Ectodermal cell (in vitro differentiated cells): Measurements from ENCODE around the gene CATSPER4.
"Not testable (repeated sequence)": the region's sequence is repeated elsewhere in the genome, so short reads cannot be mapped to it uniquely, and the experiment has no call there.

ENCODE experiments used
- H3K27ac ChIP-seq: 2 replicates; pipeline ENCODE4 v1.7.0; 2013; ENCODE audit warnings: mild to moderate bottlenecking, low read depth, low read length; ENCODE audit not compliant: insufficient read depth, poor library complexity, severe bottlenecking
- H3K27me3 ChIP-seq: 2 replicates; pipeline ENCODE4 v1.7.0; 2013; ENCODE audit warnings: mild to moderate bottlenecking, low read length; ENCODE audit not compliant: insufficient read depth, control insufficient read depth, poor library complexity, severe bottlenecking
- H3K36me3 ChIP-seq: one replicate; pipeline ENCODE4 v1.7.0; 2013; ENCODE audit warnings: low read length; ENCODE audit not compliant: control insufficient read depth, insufficient read depth
- H3K4me1 ChIP-seq: one replicate; pipeline ENCODE4 v1.7.0; 2013; ENCODE audit warnings: low read length; ENCODE audit not compliant: control insufficient read depth, insufficient read depth
- H3K4me3 ChIP-seq: 2 replicates; pipeline ENCODE4 v1.7.0; 2013; ENCODE audit warnings: low read depth, low read length, control low read depth; ENCODE audit not compliant: insufficient read depth
- H3K9me3 ChIP-seq: 2 replicates; pipeline ENCODE4 v1.7.0; 2013; ENCODE audit warnings: mild to moderate bottlenecking, low read length, moderate library complexity; ENCODE audit not compliant: control insufficient read depth
- WGBS, 2 experiments: methylation state at CpG; one replicate each; pipeline ENCODE4 v1.1.7; 2013; ENCODE audit warnings: missing lambda C conversion rate in 2 of 2; 5-methylcytosine and 5-hydroxymethylcytosine counted together

Gene CATSPER4

GRCh38 chr1:26218906-26219494, 28.6 kb downstream of the CATSPER4 start:
- Histone ChIP-seq H3K27ac (no peak overlapping the region), H3K4me3 (no peak overlapping the region), H3K36me3 (no peaks in the 10 kb centered on the region), H3K4me1 (no peaks in the 10 kb centered on the region), H3K27me3 (peaks cover 14% of the 10 kb centered on the region), H3K9me3 (no peaks in the 10 kb centered on the region)
- 89 to 92% methylated on average over 11 of the region's 11 CpGs for WGBS, 2 experiments

DNA sequence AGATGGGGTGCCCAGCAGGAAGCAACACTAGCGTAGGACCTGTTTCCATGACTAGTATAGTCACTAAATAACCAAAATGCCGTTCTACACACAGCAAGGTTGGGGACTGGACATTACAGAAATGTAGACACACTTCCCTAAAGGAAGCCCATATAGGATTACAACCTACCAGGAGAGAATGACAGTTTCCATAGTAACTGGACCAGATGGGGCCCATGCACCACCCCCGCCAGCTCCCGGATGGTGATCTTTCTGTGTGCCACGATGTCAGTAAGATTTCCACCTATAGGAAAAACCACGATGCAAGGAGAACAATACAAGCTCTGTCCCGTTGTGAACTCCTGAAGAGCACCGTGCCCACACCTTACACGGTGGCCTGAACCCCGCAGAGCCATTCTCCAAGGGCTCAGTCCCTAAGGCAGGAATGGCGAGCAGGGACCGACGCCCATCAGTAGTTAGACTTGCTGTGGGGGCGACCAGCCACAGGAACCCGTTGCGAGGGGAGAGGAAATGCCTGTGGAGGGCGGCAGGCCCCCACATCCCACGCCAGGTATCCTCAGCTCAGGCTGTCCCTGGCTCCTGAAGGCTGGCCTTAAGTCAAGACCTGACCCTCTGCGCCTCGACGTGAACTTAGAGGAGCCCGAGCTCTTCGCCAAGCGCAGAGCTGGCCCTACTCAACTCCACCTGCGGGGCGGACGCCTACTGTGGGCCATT, 30.0 kb downstream of the CATSPER4 start:
- 76 to 82% methylated on average over 27 of the region's 27 CpGs for WGBS, 2 experiments
- no peaks in the 10 kb centered on the region for H3K36me3 ChIP-seq
- H3K4me3 ChIP-seq: no peak overlapping the region
- no peak overlapping the region for H3K27ac ChIP-seq
- no peaks in the 10 kb centered on the region for H3K9me3 ChIP-seq
- peaks cover 27% of the 10 kb centered on the region for H3K27me3 ChIP-seq
- no peaks in the 10 kb centered on the region for H3K4me1 ChIP-seq

- no peaks in the 10 kb centered on the region for H3K4me1 ChIP-seq
- no peak overlapping the region for H3K4me3 ChIP-seq
- peaks cover 35% of the 10 kb centered on the region for H3K27me3 ChIP-seq
- no peaks in the 10 kb centered on the region for H3K9me3 ChIP-seq
- no peak overlapping the region for H3K27ac ChIP-seq
- H3K36me3 ChIP-seq: no peaks in the 10 kb centered on the region
- 88 to 92% methylated on average over 2 of the region's 2 CpGs for WGBS, 2 experiments
Observed at GRCh38 chr1:26221094-26221493, 30.7 kb downstream of the CATSPER4 start.

DNA sequence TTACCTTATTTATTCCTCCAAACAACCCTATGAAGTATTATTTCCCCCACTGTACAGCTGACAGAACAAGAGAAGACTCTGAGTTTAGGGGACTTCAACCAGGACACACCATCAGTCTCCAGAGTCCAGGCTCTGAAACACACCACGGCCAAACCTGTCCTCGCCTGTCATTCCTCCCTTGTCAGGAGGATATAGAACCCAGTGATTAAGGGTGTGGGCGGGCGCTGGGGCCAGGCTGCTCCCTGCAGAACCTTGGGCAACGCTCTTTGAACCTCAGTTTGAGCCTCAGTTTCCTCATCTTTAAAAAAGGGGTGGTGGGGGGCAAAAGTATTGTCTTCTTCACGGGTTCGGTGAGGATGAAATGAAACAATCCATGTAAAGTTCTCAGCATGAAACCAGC, 34.2 kb downstream of the CATSPER4 start:
- peaks cover 50% of the 10 kb centered on the region for H3K27me3 ChIP-seq
- no peaks in the 10 kb centered on the region for H3K9me3 ChIP-seq
- no peaks in the 10 kb centered on the region for H3K36me3 ChIP-seq
- no peaks in the 10 kb centered on the region for H3K4me1 ChIP-seq
- no peak overlapping the region for H3K27ac ChIP-seq
- H3K4me3 ChIP-seq: no peak overlapping the region
- WGBS, 2 experiments: 86 to 88% methylated on average over 7 of the region's 7 CpGs

DNA sequence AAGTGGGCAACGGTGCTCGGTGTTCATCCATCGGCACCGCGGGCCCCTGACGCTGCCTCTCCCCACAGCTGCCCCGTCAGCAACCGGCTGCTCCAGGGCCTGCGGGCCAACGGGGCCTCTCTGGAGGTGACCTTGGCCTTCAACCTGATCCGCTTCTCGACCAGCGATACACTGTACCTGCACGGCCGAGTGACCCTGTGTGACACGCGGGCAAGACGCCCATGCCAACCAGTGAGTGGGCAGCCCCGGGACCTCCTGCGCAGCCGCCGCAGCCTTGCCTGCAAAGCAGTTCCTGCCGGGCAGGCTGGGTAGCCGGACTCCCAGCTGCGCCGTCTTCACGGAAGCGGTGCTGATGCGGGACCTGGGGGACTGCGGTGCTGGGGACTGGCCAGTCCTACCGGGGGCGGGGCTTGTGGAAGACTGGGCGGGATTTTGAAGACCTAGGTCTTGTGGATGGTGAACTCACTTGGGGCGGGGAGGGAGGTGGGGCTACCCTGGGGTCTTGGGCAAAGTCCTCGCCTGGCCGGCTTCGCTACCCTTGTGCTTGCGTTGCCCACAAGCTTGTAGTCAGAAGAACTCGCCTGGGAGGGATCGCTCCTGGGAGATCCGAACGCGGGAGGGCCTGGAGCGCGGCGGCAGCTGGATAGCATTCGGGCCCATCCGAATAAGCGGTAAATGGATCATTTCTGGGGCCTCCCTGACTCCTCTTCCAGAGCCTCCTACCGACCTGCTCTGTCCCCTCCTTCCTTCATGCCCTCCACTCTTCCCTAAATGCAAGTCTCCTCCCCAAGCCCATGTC, 34.8 kb downstream of the CATSPER4 start:
- Histone ChIP-seq H3K9me3 (no peaks in the 10 kb centered on the region), H3K27me3 (peaks cover 50% of the 10 kb centered on the region), H3K36me3 (no peaks in the 10 kb centered on the region), H3K4me3 (peak overlapping the region; percentile 35), H3K4me1 (no peaks in the 10 kb centered on the region), H3K27ac (no peak overlapping the region)
- WGBS, 2 experiments: 24% methylated on average over 50 of the region's 50 CpGs

- WGBS, 2 experiments: 83 to 97% methylated on average over 1 to 2 of the region's 2 CpGs
- H3K4me1 ChIP-seq, H3K36me3 ChIP-seq, H3K9me3 ChIP-seq, H3K27ac ChIP-seq, H3K4me3 ChIP-seq: not testable (repeated sequence)
- H3K27me3 ChIP-seq: peaks cover 24% of the 10 kb centered on the region
Observed at GRCh38 chr1:26230682-26231081, 40.3 kb downstream of the CATSPER4 start.

- no peak within 1 kb of the TSS for H3K27ac ChIP-seq
- peak within 1 kb of the TSS; percentile 96 for H3K4me3 ChIP-seq
- no peaks in the 10 kb centered on the region for H3K9me3 ChIP-seq
- WGBS, 2 experiments: 0% methylated on average over 73 of the region's 73 CpGs
- H3K36me3 ChIP-seq: no peaks in the 10 kb centered on the region
- peaks cover 3% of the 10 kb centered on the region for H3K4me1 ChIP-seq
- H3K27me3 ChIP-seq: peaks cover 4% of the 10 kb centered on the region
Observed at GRCh38 chr1:26233903-26234643, 43.7 kb downstream of the CATSPER4 start, which contains the start of gene CEP85. Gene CEP85 (plus strand): TSS chr1:26234200. CDS start chr1:26239784, 5,584 bp downstream.

- no peaks in the 10 kb centered on the region for H3K9me3 ChIP-seq
- 3 to 4% methylated on average over 29 to 30 of the region's 30 CpGs for WGBS, 2 experiments
- no peak overlapping the region for H3K27ac ChIP-seq
- no peaks in the 10 kb centered on the region for H3K36me3 ChIP-seq
- H3K4me3 ChIP-seq: peak overlapping the region; percentile 96
- peaks cover 3% of the 10 kb centered on the region for H3K4me1 ChIP-seq
- peaks cover 4% of the 10 kb centered on the region for H3K27me3 ChIP-seq
Observed at GRCh38 chr1:26234644-26235370, 44.4 kb downstream of the CATSPER4 start.

- Histone ChIP-seq H3K4me1 (peaks cover 3% of the 10 kb centered on the region), H3K9me3 (no peaks in the 10 kb centered on the region)
- WGBS, 2 experiments: 92 to 93% methylated on average over 6 of the region's 6 CpGs
Observed at GRCh38 chr1:26237230-26237966, 47.0 kb downstream of the CATSPER4 start.

More at GRCh38 chr1:26237230-26237966, 47.0 kb downstream of the CATSPER4 start:
- Histone ChIP-seq H3K36me3 (no peaks in the 10 kb centered on the region), H3K27me3 (peaks cover 1% of the 10 kb centered on the region), H3K27ac (no peak overlapping the region), H3K4me3 (no peak overlapping the region)
